Non-pigmented ciliary epithelial cell (primary cell): Measurements from ENCODE around the gene ABCA13.

Experiments used
- DNase-seq: peaks from one replicate; pipeline ENCODE4 v3.0.0-alpha.2; 2010; ENCODE audit warnings: low read depth

ABCA13 gene

DNA sequence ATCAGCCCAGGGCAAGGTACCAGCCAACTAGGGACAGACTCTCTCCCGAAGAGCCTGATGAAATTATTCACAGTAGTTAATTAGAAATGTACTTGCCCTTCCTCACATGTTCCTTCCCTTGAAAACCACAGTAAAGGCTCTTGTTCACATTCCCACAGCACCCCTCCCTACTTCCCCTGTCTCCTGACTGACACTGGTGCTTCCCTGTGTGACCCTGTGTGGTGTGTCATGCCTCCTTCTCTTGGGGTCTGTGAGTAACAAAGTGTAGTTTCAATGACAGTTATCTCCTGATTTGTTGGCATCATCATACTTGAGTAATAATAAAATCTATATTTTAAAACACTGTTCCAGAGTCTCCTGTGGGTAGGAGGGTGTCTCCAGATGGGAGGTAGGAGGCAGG is 209.7 kb downstream of the ABCA13 start:
- DNase-seq: no peak

GRCh38 chr7:48381571-48381970 is 210.3 kb downstream of the ABCA13 start:
- DNase-seq: no peak

DNA sequence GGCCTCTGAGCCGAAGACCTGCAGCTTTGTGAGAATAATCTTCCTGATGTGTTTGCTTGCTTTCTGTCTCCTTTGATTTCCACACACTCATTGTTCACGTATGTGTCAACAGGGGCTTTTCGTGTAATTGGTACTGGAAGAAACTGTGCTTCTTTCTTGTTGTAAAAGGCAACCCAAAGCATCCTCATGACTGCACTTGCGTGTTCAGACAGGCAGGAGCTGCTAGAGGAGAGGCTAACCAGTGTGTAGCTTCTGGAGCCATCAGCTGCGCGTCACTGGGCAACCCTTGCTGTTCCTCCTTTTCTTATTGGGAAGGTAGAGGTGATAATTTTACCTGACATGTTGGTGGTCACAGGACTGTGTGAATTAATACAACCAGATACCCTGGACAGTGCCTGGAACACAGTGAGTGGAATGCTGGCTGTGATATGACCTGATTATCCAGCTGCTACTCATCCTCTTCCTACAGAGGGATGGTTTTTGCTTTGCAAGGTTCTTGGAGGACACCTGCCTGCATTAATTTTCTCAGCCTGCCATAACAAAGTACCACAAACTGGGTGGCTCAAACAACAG is 213.0 kb downstream of the ABCA13 start:
- no peak for DNase-seq

- DNase-seq: no peak
Measured at GRCh38 chr7:48387932-48388331, 216.7 kb downstream of the ABCA13 start.

DNA sequence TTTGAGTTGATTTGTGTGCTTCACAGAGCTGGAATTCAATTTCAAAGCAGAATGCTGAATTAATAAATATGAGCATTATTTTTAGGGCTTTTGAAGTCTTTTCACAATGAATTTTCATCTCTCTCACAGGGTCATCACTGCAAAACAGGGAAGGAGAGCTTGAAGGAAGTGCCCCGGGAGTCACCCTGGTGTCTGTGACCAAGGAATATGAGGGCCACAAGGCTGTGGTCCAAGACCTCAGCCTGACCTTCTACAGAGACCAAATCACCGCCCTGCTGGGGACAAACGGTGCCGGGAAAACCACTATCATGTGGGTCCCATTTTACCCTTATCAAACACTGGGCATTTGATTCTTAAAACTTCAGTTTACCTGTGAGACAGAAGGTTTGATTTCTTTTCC is 217.7 kb downstream of the ABCA13 start:
- DNase-seq: no peak

DNA sequence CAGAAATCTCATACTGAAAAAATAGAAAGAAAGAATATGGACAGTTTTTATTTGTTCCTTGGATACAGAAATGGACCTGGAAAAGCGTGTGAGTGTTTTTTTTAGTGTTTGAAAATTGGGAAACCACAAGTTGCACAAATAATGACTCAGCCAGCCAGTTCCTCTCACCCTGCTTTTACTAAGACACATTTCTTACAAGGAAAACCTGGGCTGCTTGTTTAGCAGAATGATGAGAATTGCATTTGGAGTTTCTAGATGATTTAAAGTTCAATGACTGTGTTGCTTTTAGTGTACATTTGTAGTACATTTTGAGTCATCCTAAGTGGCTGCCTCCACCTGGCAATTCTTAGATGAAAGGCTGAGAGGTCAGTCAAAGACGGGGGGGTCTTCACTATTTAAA is 218.7 kb downstream of the ABCA13 start:
- DNase-seq: peak; percentile 36

DNA sequence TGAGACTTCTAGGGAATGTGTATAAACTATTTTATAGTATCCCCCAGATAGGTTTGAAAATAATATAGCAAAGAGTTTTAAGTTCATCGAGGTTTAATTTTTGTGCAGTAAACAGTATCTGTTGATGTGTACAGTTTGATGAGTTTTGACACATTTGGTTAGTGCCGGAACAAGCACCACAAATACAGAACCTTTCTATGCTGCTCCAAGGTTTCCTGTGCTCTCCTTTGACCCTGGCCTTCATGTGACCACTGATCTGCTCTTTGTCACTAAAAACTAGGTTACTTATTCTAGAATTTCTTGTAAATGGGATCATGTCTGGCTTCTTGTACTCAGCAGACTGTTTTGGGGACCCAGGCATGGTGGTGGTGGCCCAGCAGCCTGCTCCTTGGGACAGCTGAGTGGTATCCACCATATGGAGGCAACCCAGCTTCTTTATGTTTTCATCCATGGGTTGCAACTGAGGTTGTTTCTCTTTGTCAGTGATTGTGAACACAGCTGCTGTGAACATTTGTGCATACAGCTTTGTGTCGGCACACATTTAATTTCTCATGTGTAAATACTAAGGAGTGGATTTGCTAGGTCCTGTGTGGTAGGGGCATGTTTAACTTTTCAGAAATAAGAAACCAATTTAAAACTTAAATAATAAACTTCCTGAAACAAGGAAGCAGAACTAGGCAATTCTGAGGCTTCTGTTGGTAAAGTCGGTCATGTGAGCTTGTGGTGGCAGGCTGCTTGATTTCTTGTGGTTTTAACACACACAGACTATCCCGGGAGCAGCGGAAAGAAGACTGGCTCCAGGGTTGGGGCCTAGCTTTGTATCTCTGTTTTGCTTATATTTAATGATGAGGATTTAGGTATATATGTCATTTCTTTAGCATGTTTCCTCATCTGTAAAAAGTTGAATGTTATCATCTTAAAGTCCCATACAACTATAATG is 219.4 kb downstream of the ABCA13 start:
- DNase-seq: no peak

GRCh38 chr7:48398191-48398590 is 226.9 kb downstream of the ABCA13 start:
- DNase-seq: no peak

DNA sequence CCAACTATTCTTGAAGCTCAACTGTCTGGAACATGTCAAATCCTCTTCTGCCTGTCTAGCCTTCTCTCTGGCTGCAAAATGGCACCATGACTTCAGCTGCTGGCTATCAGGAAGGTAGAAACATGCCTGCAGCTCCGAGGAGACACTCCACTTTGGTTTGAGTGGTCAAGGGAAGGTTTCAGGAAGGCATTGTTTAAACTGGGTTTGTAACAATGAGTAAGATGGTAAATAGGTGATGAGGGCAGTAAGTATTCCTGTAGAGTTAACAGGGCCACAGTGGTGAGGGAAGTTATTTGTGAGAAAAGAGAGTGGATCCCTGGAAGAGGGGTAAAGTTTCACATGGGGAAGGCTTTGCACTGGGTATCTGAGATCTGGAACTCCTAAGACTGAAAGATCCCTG is 231.5 kb downstream of the ABCA13 start:
- no peak for DNase-seq

DNA sequence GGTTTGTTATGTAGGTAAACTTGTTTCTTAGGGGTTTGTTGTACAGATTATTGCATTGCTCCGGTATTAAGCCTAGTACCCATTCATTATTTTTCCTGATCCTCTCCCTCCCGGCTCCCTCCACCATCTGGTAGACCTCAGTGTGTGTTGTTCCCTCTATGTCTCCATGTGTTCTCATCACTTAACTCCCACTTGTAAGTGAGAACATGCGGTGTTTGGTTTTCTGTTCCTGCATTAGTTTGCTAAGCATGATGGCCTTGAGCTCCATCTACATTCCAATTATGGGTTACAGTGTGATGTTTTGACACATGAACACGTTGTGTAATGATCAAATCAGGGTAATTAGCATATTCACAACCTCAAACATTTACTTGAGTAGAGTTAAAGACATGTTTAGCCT is 237.5 kb downstream of the ABCA13 start:
- DNase-seq: no peak

- no peak for DNase-seq
Measured at GRCh38 chr7:48411619-48412018, 240.4 kb downstream of the ABCA13 start.

DNA sequence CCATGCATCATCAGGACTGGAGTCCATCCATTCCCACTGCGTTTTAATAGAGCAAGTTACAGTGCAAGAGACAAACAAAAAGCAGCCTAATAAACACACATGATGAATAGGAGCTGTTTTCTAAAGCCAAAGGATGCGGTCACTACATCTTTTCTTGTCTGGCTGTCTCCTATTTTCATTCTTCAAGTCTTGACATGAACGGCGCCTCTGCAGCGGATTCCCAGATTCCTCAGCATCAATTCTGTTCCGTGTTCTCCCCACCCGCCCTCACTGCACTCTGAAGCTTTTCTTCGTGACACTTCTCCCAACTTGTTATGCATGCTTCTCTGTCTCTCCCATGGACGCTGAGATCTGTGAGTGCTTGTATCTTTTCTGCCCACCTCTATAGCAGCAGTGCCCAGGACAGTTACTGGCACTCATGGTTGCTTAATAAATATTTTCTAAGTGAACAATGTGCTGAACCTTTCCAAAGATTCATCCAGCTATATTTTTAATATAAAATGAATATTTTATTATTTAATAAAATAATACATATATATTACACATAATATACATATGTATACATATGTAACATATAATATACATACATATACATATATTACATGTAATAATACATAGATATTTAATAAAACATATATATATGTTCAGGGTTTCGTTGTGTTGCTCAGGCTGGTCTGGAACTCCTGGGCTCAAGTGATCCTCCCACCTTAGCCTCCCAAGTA is 242.9 kb downstream of the ABCA13 start:
- no peak for DNase-seq

DNA sequence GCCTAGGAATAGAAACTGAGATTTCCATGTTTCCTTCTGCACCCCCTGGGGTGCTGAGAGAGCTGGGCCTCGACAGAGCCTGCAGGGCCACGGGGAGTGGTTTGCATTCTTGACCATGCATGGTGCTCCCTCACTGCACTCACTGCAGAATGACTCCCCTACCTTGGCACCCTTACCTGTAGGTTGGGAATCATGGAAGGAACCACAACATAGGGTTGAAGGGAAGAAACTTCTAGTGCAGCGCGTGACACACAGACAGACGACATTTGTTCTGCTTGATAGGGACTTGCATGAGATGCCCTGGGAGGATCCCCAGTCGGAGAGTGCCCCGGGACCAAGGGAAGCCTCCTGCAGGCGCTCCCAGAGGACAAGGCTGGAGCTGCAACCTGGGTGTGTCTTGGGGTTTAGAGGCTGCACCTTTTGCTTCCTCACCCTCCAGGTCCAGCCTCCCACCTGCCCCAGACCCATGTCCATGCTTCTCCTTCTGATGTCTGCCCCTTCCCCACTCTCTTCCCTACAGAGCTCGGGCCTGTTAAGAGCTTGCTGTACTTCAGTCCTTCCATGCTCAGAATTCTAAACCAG is 245.2 kb downstream of the ABCA13 start:
- no peak for DNase-seq

GRCh38 chr7:48419401-48419800 is 248.1 kb downstream of the ABCA13 start:
- no peak for DNase-seq

- no peak for DNase-seq
Measured at GRCh38 chr7:48420206-48420605, 248.9 kb downstream of the ABCA13 start.

- DNase-seq: peak; percentile 84
Measured at GRCh38 chr7:48421357-48421756, 250.1 kb downstream of the ABCA13 start.

DNA sequence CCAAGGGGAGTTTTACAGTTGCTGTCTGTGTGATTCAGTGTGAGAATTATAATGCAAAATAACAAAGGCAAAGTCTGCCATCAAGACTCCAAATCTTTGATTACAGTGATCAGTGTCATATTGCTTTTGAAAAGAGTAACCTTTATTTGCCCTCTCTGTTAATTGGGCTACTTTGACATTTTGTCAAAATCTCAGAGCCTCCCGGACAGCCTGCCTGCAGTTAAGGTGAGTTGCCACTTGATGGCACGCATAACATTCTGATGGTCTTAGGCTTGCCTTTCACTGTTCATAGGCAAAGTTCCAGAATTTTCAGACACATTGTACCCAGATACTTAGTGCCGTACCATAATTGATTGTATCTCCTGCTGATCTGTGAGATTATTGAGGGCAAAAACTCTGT is 253.5 kb downstream of the ABCA13 start:
- DNase-seq: no peak

DNA sequence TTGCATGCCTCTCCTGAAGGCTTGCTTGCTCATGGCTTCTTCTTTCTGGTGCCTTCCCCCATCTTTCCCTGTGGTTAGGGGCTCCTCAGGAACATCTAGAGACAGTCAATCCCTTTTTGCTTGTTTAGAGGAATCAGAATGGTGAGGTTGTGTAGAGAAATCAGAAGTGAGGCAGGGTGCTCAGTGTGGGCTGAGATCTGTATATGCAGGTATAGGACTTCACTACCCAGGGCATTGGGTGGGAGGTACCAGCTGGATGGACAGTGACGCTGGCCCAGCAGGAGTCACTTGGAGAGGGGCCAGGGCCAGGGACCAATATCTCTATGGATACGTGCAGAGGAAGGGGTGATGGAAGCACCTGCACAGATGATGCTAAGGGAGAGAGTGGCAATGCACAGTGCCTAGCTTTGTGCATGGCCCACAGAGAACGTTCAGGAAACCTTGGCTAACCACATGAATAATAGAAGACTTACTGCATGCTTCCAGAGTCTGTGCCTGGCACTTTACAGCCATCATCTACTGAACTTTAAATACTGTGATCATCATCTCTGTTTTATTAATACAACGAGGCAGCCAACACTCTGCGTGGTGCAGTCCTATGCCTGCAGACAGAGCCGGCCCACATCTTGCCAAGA is 255.2 kb downstream of the ABCA13 start:
- no peak for DNase-seq

DNA sequence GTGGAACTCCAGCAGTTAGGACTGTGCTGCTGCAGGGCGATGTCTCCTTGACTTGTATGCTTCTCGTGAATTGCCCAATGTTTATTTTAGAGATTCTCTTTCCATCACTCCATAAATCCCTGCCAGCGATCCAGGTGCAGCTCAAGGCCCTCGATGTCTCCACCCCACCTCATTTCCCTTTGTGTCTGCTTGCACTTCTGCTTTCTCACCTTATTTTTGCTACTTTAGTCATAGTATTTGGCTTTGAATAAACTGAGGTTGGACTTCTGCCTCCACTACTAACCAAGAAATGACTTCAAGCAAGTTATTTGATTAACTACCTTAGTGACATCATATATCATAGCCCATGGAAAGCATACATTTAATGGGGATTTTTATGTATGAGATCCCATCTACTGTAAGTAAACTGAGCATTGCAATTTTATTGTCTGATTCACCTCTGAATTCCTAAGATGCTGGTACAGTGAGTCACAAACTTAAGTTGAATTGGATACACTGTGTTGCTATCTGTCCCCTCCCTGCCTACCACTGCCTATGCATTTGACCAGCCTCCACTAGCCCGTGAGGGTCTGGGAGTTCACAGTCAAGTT is 255.8 kb downstream of the ABCA13 start:
- no peak for DNase-seq

DNA sequence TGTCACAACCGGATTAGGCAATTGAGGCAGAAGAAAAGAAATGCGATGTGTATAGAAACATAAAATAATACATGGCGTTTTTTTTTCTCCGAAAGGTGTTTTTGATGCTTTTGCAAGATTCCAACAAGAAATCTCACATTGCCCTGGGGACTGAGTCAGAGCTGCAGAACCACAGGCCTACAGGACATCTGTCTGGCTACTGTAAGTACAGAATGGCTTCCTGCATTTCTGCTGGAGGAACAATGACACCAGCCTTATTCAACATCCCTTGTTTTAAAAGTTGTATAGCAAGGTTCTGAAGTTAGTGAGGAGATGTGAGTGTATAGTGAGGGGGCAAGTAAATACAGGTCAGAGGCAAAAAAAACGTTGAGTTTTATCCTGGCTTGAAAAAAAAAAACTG is 256.4 kb downstream of the ABCA13 start:
- DNase-seq: no peak

GRCh38 chr7:48428091-48428684 is 256.9 kb downstream of the ABCA13 start:
- DNase-seq: no peak
